Body of pancreas (tissue), 4 donors: ENCODE measurements around the gene MINDY3. TPM values are rescaled to one million over a fixed set of nuclear protein-coding genes. Genes with fewer than 3 reads are reported as not detected.

Experiments
- ATAC-seq: fragments of 150-250 bp; one replicate; pipeline ENCODE4 v1.9.1; 2016
- DNase-seq, 4 donors: peaks; one replicate each; pipeline ENCODE4 v3.0.0-alpha.2; 2019
- H3K27ac ChIP-seq, 4 donors: fragments of 200-600 bp; sonication (generic); 1 replicate in 3 of 4; 2 replicates in 1 of 4; pipeline versions ENCODE4 v1.5.1 to v1.6.1; 2016 to 2019; ENCODE audit warnings: mild to moderate bottlenecking in 1 of 4, mixed read lengths in 1 of 4, moderate library complexity in 1 of 4
- H3K27me3 ChIP-seq, 2 donors: fragments of 200-600 bp; sonication (generic); one replicate each; pipeline ENCODE4 v1.6.0; 2016; ENCODE audit warnings: mild to moderate bottlenecking in 1 of 2
- H3K36me3 ChIP-seq, 2 donors: fragments of 200-600 bp; sonication (generic); replicated peaks in 1 of 2; 2 replicates each; pipeline ENCODE4 v1.5.1; 2016; ENCODE audit warnings: low read depth in 2 of 2; ENCODE audit not compliant: insufficient read depth in 1 of 2
- H3K4me1 ChIP-seq: fragments of 200-600 bp; sonication (generic); one replicate; pipeline ENCODE4 v1.6.0; 2016
- H3K4me3 ChIP-seq, 2 donors: fragments of 200-600 bp; sonication (generic); 1 replicate in 1 of 2; 2 replicates in 1 of 2; pipeline ENCODE4 v1.5.1; 2016 to 2019
- H3K9me3 ChIP-seq, 3 donors: fragments of 200-600 bp; sonication (generic); 1 replicate in 2 of 3; 2 replicates in 1 of 3; pipeline ENCODE4 v1.5.1; 2016
- CTCF ChIP-seq, 7 experiments: fragments of 450-650 bp in 4 of 7; fragments of 200-600 bp in 3 of 7; sonication (generic) in 3 of 7; IDR thresholded peaks; one replicate each; pipeline ENCODE4 v1.5.1; 2016 to 2019; ENCODE audit warnings: antibody characterized with exemption in 7 of 7
- POLR2A ChIP-seq, 3 donors: fragments of 450-650 bp; IDR thresholded peaks; one replicate each; pipeline ENCODE4 v1.6.1; 2016; ENCODE audit warnings: antibody characterized with exemption in 3 of 3, mild to moderate bottlenecking in 2 of 3
- WGBS, 2 donors: methylation state at CpG; one replicate each; pipeline ENCODE4 v1.1.5; 2017; 5-methylcytosine and 5-hydroxymethylcytosine counted together
- intact Hi-C: fragments of 100-400 bp; cut with DNase I; formaldehyde crosslinking; loops from one replicate; pipeline ENCODE4 v1.15.1; 2023
- total RNA-seq, 2 donors: library from RNA; depleted of rRNA; stranded (reverse); fragments of >200 nt; gene quantifications; one replicate each; pipeline ENCODE4 v1.1.0, GENCODE V29; 2016

Gene MINDY3
- total RNA-seq, 2 donors from 2014 or later: 15.6 to 22.1 TPM

DNA sequence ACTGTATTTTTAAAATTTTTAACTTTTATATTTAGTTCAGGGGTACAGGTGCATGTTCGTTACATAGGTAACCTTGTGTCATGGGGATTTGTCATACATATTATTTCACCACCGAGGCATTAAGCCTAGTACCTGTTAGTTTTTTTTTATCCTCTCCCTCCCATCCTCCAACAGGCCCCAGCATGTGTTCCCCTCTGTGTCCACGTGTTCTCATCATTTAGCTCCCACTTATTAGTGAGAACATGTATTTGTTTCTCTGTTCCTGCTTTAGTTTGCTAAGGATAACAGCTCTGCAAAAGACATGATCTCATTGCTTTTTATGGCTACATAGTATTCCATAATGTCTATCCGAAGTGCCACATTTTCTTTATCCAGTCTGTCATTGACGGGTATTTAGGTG is 118.2 kb downstream of the MINDY3 start:
- 35 to 36% methylated on average over 5 of the region's 5 CpGs for WGBS, 2 donors

GRCh38 chr10:15741581-15741980 is 118.7 kb downstream of the MINDY3 start:
- intact Hi-C loops: no loop called here
- no peak for DNase-seq
- 70 to 82% methylated on average over 5 of the region's 5 CpGs for WGBS, 2 donors

More for the DNA sequence above, 118.2 kb downstream of the MINDY3 start:
- Histone ChIP-seq H3K9me3 (no peaks in the 10 kb centered on the region), H3K36me3 (no peaks in the 10 kb centered on the region), H3K4me3 (no peak overlapping the region), H3K4me1 (no peaks in the 10 kb centered on the region), H3K27me3 (no peaks in the 10 kb centered on the region), H3K27ac (no peak overlapping the region)
- intact Hi-C loops: no loop called here
- ATAC-seq: no peak
- DNase-seq: no peak
- TF ChIP-seq CTCF (IDR thresholded peaks at IDR 0.05) (no peak), POLR2A (IDR thresholded peaks at IDR 0.05) (no peak)

GRCh38 chr10:15740261-15740660 is 120.0 kb downstream of the MINDY3 start:
- intact Hi-C loops: no loop called here
- Histone ChIP-seq H3K9me3 (no peaks in the 10 kb centered on the region), H3K4me3 (no peak overlapping the region), H3K27me3 (no peaks in the 10 kb centered on the region), H3K36me3 (no peaks in the 10 kb centered on the region), H3K27ac (no peak overlapping the region), H3K4me1 (no peaks in the 10 kb centered on the region)
- ATAC-seq: no peak
- DNase-seq: no peak
- TF ChIP-seq POLR2A (IDR thresholded peaks at IDR 0.05) (no peak), CTCF (IDR thresholded peaks at IDR 0.05) (no peak)
- WGBS, 2 donors: 74 to 82% methylated on average over 6 of the region's 6 CpGs

More at GRCh38 chr10:15741581-15741980, 118.7 kb downstream of the MINDY3 start:
- H3K4me3 ChIP-seq: no peak overlapping the region
- H3K4me1 ChIP-seq: no peaks in the 10 kb centered on the region
- no peaks in the 10 kb centered on the region for H3K36me3 ChIP-seq
- no peak for ATAC-seq
- H3K27me3 ChIP-seq: no peaks in the 10 kb centered on the region
- TF ChIP-seq CTCF (IDR thresholded peaks at IDR 0.05) (no peak), POLR2A (IDR thresholded peaks at IDR 0.05) (no peak)
- no peak overlapping the region for H3K27ac ChIP-seq
- no peaks in the 10 kb centered on the region for H3K9me3 ChIP-seq

DNA sequence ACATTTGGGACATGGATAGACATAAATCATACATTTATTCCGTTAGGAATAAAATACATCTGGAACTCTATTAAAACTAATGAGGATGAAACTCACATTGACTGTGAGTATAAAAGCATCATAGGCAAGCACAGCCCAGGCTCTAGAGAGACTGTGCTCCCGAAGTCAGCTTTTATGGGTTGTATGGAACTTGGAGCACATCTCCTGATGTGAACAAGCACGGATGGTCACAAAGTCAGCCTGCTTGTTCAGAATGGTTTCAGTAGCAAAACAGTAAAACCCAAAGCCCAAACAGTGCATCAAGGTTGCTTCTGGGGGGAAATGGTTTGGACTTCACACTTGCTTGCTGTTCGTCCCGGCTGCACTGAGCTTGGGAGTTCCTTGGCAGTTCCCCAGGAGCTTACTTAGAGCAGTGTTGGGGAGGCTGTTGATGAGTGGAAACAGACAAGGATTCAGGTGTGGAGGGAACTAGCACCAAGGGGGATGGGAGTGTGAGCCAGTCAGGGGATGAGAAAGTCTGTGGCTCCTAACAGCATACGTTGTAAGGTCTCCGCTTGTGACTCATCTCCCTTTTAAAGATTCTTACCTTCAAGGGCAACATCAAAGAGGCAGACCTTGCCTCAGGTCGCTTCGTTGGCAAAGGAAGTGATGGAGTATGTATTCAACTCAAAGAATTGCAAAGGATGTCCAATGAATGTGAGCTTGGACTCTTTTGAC is 120.9 kb downstream of the MINDY3 start:
- H3K36me3 ChIP-seq: no peaks in the 10 kb centered on the region
- no peak overlapping the region for H3K4me3 ChIP-seq
- H3K27ac ChIP-seq: no peak overlapping the region
- no peaks in the 10 kb centered on the region for H3K4me1 ChIP-seq
- DNase-seq: no peak
- TF ChIP-seq POLR2A (IDR thresholded peaks at IDR 0.05) (no peak), CTCF (IDR thresholded peaks at IDR 0.05) (no peak)
- H3K27me3 ChIP-seq: no peaks in the 10 kb centered on the region
- H3K9me3 ChIP-seq: no peaks in the 10 kb centered on the region
- intact Hi-C loops: no loop called here
- ATAC-seq: no peak
- WGBS, 2 donors: 51 to 53% methylated on average over 9 of the region's 9 CpGs
